MCF 10A (cell line): ENCODE data around the gene TOX4. TPM values are rescaled to one million over a fixed set of nuclear protein-coding genes. Genes with fewer than 3 reads are reported as not detected.

Source experiments
- BruUV-seq: library from RNA; stranded (reverse); fragments of 400-500 nt; replicated peaks from 2 replicates; lab custom pipeline; 2021; lab: Mats Ljungman, UMichigan
- CTCF ChIA-PET: fragments of 300-600 bp; sonication (Branson Sonifier 250); formaldehyde crosslinking; extraction: SDS; loops from one replicate; lab custom pipeline; 2021; ENCODE audit warnings: antibody characterized with exemption, inconsistent platforms; lab: Yijun Ruan, JAX
- POLR2A ChIA-PET: fragments of 300-600, 350-650 bp; sonication (Branson Sonifier 250); formaldehyde crosslinking; extraction: SDS; loops from one replicate; lab custom pipeline; 2020; ENCODE audit warnings: antibody characterized with exemption, inconsistent platforms; lab: Yijun Ruan, JAX
- DNase-seq: peaks from one replicate; pipeline ENCODE4 v3.0.0-alpha.2; 2018; ENCODE audit not compliant: unreplicated experiment
- H3K27ac Mint-ChIP-seq: one replicate; pipeline ENCODE4 v1.8.0; 2022; ENCODE audit warnings: mild to moderate bottlenecking, low read depth, mixed read lengths; ENCODE audit not compliant: unreplicated experiment
- H3K27me3 Mint-ChIP-seq: one replicate; pipeline ENCODE4 v1.8.0; 2022; ENCODE audit warnings: mixed read lengths; ENCODE audit not compliant: insufficient read depth, unreplicated experiment
- H3K36me3 Mint-ChIP-seq: one replicate; pipeline ENCODE4 v1.8.0; 2022; ENCODE audit warnings: mild to moderate bottlenecking, moderate library complexity, mixed read lengths; ENCODE audit not compliant: insufficient read depth, unreplicated experiment
- H3K4me1 Mint-ChIP-seq: one replicate; pipeline ENCODE4 v1.8.0; 2022; ENCODE audit warnings: mixed read lengths; ENCODE audit not compliant: insufficient read depth, unreplicated experiment
- H3K4me3 Mint-ChIP-seq: one replicate; pipeline ENCODE4 v1.8.0; 2022; ENCODE audit warnings: mild to moderate bottlenecking, moderate library complexity, mixed read lengths; ENCODE audit not compliant: unreplicated experiment
- H3K9me3 Mint-ChIP-seq: one replicate; pipeline ENCODE4 v1.8.0; 2022; ENCODE audit warnings: mixed read lengths; ENCODE audit not compliant: unreplicated experiment
- CTCF ChIP-seq: fragments of 200-600 bp; IDR thresholded peaks from one replicate; pipeline ENCODE4 v1.8.0; 2022; ENCODE audit warnings: antibody characterized with exemption, mild to moderate bottlenecking; ENCODE audit not compliant: unreplicated experiment
- intact Hi-C: fragments of 100-400 bp; cut with micrococcal nuclease; formaldehyde crosslinking; loops from 2 replicates; pipeline ENCODE4 v1.14.1; 2022
- total RNA-seq: library from RNA; stranded (reverse); gene quantifications from 2 replicates; pipeline ENCODE4 v1.2.3, GENCODE V29; 2022

Gene TOX4
- total RNA-seq, 1 experiment from 2014 or later = 84.1 TPM

DNA sequence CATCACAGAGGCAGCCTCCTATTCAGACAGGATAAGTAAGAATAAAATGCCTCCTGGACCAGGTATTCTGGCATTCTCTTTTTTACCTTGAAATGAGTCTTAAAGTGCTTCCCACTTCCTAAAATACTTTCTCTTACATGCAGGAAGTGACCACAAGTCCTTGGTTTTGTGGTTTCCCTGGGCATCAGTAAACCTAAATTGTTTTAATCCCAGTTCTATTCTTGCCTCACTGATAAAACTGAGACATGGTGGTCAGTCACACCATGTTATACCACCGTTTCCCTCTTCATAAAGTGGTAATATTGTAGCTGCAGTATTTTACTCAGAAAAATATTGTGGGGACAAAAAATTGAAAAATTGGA lies 50.3 kb downstream of the TOX4 start:
- Mint-ChIP-seq H3K4me3 (peak overlapping the region; percentile 33), H3K4me1 (no peaks in the 10 kb centered on the region), H3K27ac (no peak overlapping the region), H3K36me3 (no peaks in the 10 kb centered on the region), H3K27me3 (peaks cover 23% of the 10 kb centered on the region), H3K9me3 (no peaks in the 10 kb centered on the region)
- no TSS peak for BruUV-seq
- no peak for TF ChIP-seq CTCF
- intact Hi-C loops = no loop called here
- ChIA-PET POLR2A (no interaction called here), CTCF (interaction anchor here (0.5 to 2.5 kb wide), 3 partner anchors 29 to 221 kb away, joined by 3 to 12 read pairs (median 3); partner anchors contain the start of gene TOX4)
- no peak for DNase-seq

DNA sequence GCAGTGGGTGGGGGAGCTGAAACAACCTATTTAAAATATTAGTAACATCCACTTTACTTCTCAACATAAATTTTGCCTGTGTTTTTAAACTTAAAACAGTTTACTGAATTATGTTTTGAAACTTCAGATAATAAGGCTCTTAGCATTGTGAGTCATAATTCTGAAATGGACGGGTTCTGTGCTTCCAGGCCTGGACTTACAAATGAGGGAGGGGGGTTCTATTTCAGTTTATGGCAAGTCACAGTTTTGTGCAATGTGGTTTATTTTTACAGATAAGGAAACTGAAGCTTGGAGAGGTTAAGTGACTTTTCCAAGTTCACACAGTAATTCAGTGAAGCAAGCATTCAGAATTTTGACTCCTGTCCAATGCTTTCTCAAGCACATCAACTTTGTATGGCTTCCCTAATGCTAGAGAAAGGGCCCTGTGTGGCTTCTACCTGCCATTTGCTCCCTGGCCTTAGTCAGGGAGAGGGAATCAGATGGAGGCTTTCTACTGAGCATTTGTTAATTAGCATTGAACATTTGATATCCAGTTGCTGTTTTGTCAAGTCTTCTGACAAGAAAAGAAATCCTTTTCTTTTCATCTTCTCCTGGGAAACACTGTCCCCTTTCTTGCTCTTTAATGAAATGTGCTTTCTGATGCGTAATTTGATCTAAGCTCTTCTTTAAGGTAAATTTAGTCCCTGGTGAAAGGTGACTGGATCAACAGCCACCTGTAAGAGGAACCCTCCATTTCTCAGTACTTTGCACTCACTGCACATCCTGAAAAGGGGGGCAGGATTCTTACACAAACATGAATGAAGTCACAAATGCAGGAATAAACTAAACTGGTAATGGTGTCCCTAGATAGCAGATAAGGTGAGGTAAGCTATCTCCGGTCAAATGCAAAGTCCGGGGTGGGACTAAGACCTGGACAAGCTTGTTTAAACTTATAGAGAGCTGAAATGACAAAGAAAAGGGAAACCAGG lies 51.7 kb downstream of the TOX4 start:
- peaks cover 22% of the 10 kb centered on the region for H3K27me3 Mint-ChIP-seq
- TF ChIP-seq CTCF = no peak
- BruUV-seq = no TSS peak
- CTCF ChIA-PET = interaction anchor here (0.9 to 2.3 kb wide), 4 partner anchors 29 to 462 kb away, joined by 3 to 11 read pairs (median 4); no protein-coding TSS in a partner anchor
- POLR2A ChIA-PET = interaction anchor here (1.2 kb wide), 2 partner anchors 18 to 73 kb away, joined by 3 to 5 read pairs; partner anchors contain the start of genes CHD8 and METTL3
- no peaks in the 10 kb centered on the region for H3K9me3 Mint-ChIP-seq
- no peak overlapping the region for H3K27ac Mint-ChIP-seq
- intact Hi-C loops = no loop called here
- H3K36me3 Mint-ChIP-seq = no peaks in the 10 kb centered on the region
- no peak for DNase-seq
- no peak overlapping the region for H3K4me3 Mint-ChIP-seq
- H3K4me1 Mint-ChIP-seq = no peaks in the 10 kb centered on the region

GRCh38 chr14:21529515-21529914 lies 52.5 kb downstream of the TOX4 start:
- ChIA-PET CTCF (interaction anchor here (0.9 to 2.3 kb wide), 4 partner anchors 28 to 463 kb away, joined by 3 to 11 read pairs (median 4); no protein-coding TSS in a partner anchor), POLR2A (interaction anchor here (0.6 to 1.2 kb wide), 2 partner anchors 19 to 38 kb away, joined by 3 to 5 read pairs; partner anchors contain the start of gene METTL3)
- no peaks in the 10 kb centered on the region for H3K4me1 Mint-ChIP-seq
- no peak overlapping the region for H3K4me3 Mint-ChIP-seq
- intact Hi-C loops = no loop called here
- BruUV-seq = no TSS peak
- no peaks in the 10 kb centered on the region for H3K9me3 Mint-ChIP-seq
- H3K36me3 Mint-ChIP-seq = no peaks in the 10 kb centered on the region
- TF ChIP-seq CTCF = no peak
- DNase-seq = no peak
- peaks cover 29% of the 10 kb centered on the region for H3K27me3 Mint-ChIP-seq
- H3K27ac Mint-ChIP-seq = no peak overlapping the region

GRCh38 chr14:21533294-21533693 lies 56.3 kb downstream of the TOX4 start:
- Mint-ChIP-seq H3K9me3 (no peaks in the 10 kb centered on the region), H3K4me3 (no peak overlapping the region), H3K27ac (no peak overlapping the region), H3K4me1 (no peaks in the 10 kb centered on the region), H3K36me3 (no peaks in the 10 kb centered on the region), H3K27me3 (peaks cover 61% of the 10 kb centered on the region)
- no peak for TF ChIP-seq CTCF
- no peak for DNase-seq
- ChIA-PET POLR2A (interaction anchor here (1.2 kb wide), 2 partner anchors 22 to 27 kb away, joined by 3 to 4 read pairs; partner anchors contain the start of gene METTL3), CTCF (interaction anchor here (1.5 to 2.0 kb wide), 2 partner anchors 23 kb away, joined by 3 to 7 read pairs; partner anchors contain the start of gene METTL3)
- intact Hi-C loops = no loop called here
- BruUV-seq = no TSS peak
